ENCODE measurements around the gene SWSAP1. TPM values are rescaled to one million over a fixed set of nuclear protein-coding genes. Genes with fewer than 3 reads are reported as not detected.
"Not testable (repeated sequence)": the region's sequence is repeated elsewhere in the genome, so short reads cannot be mapped to it uniquely, and the experiment has no call there.

SWSAP1 gene
- polyA plus RNA-seq, 1 experiment = 0.88 TPM

DNA sequence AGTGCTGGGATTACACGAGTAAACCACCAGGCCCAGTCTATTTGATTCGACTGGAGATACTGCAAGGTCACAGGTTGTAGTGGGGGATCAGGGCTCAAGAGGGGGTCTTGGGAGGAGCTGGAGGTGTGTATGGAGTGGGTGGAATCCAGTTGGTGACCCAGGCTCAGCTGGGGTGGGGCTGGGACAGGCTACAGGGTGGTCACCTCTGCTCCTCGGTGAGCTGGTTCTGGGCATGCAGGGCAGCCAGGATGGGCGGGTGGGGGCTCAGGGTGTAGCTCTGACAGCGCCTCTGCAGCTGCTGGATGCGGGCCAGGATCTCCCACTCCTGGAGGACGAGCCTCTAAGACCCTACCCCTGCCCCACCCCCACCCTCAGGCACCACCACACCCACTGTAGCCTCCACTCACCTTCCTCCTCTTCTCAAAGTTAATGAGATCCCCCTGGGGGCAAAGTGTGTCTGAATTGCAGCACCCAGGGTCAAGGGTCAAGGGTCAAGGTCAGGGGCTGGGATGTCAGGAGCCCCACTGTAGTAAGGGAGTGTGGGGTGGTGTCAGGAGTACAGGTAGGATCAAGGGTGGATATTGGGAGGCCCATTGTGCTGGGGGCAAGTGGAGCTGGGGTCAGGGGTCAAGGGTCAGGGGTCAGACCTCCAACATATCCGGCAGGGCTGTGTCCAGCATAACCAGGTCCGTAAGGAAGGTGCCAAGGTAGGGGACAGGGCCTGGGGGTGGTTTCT lies 27.5 kb downstream of the SWSAP1 start:
- ChIA-PET CTCF (interaction anchor here (0.6 to 1.2 kb wide), 3 partner anchors 9 to 19 kb away, joined by 4 to 6 read pairs (median 5); no protein-coding TSS in a partner anchor), POLR2A (interaction anchor here (0.9 kb wide), 1 partner anchor 33 kb away, joined by 3 read pairs; the partner anchor contains the start of gene PRKCSH)
- no peak for DNase-seq (ENCODE audit: low read depth, low spot score)
- H3K4me3 ChIP-seq (ENCODE audit: low read depth, low read length) = no peak overlapping the region
- no peaks in the 10 kb centered on the region; the same call in 1 of the 2 replicates for H3K9me3 ChIP-seq (ENCODE audit: control insufficient read depth, insufficient read depth, low read length)
- no peak overlapping the region for H3K27ac ChIP-seq (ENCODE audit: low read depth, low read length)
- peaks cover 2% of the 10 kb centered on the region for H3K27me3 ChIP-seq (ENCODE audit: control insufficient read depth, insufficient read depth, low read length)
- TF ChIP-seq, protein P1, sequence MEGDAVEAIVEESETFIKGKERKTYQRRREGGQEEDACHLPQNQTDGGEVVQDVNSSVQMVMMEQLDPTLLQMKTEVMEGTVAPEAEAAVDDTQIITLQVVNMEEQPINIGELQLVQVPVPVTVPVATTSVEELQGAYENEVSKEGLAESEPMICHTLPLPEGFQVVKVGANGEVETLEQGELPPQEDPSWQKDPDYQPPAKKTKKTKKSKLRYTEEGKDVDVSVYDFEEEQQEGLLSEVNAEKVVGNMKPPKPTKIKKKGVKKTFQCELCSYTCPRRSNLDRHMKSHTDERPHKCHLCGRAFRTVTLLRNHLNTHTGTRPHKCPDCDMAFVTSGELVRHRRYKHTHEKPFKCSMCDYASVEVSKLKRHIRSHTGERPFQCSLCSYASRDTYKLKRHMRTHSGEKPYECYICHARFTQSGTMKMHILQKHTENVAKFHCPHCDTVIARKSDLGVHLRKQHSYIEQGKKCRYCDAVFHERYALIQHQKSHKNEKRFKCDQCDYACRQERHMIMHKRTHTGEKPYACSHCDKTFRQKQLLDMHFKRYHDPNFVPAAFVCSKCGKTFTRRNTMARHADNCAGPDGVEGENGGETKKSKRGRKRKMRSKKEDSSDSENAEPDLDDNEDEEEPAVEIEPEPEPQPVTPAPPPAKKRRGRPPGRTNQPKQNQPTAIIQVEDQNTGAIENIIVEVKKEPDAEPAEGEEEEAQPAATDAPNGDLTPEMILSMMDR (IDR thresholded peaks at IDR 0.05; ENCODE audit: low read depth, low read length) = no peak

DNA sequence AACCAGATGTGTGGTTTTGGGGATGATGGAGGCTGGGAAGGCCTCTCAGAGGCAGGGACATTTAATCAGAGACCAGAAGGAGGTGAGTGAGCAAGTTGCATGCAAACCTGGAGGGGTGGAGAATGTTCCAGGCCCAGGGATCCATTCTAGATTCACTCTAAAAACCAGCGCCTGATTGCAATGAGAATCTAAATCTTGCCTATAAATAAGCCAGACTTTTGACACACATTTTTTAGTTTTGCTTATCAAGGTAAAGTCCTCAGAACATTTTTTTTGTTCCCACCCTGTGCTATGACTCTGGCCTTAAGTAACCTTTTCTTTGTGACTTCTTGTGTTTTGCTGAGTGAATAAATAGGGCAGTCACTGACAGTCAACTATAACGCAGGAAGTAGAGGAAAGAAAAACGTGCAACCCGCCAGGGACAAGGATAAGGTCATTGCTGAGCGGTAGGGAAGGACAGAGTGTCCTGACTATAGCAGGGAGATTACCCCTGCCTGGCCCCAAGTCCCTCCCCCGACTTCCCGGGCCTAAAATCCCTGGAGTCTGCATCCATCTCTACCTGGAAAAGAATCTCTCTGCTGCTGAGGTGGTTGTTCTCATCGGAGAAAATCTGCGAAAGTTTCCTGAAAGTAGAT lies 30.2 kb downstream of the SWSAP1 start:
- ChIA-PET POLR2A (no interaction called here), CTCF (interaction anchor here (1.2 kb wide), 1 partner anchor 23 kb away, joined by 3 read pairs; no protein-coding TSS in a partner anchor)
- Histone ChIP-seq H3K4me3 (ENCODE audit: low read depth, low read length) (no peak overlapping the region), H3K27ac (ENCODE audit: low read depth, low read length) (no peak overlapping the region), H3K27me3 (ENCODE audit: control insufficient read depth, insufficient read depth, low read length) (no peaks in the 10 kb centered on the region), H3K9me3 (ENCODE audit: control insufficient read depth, insufficient read depth, low read length) (no peaks in the 10 kb centered on the region; the same call in 1 of the 2 replicates)
- TF ChIP-seq, protein P1 (IDR thresholded peaks at IDR 0.05; ENCODE audit: low read depth, low read length) = no peak
- DNase-seq (ENCODE audit: low read depth, low spot score) = no peak

DNA sequence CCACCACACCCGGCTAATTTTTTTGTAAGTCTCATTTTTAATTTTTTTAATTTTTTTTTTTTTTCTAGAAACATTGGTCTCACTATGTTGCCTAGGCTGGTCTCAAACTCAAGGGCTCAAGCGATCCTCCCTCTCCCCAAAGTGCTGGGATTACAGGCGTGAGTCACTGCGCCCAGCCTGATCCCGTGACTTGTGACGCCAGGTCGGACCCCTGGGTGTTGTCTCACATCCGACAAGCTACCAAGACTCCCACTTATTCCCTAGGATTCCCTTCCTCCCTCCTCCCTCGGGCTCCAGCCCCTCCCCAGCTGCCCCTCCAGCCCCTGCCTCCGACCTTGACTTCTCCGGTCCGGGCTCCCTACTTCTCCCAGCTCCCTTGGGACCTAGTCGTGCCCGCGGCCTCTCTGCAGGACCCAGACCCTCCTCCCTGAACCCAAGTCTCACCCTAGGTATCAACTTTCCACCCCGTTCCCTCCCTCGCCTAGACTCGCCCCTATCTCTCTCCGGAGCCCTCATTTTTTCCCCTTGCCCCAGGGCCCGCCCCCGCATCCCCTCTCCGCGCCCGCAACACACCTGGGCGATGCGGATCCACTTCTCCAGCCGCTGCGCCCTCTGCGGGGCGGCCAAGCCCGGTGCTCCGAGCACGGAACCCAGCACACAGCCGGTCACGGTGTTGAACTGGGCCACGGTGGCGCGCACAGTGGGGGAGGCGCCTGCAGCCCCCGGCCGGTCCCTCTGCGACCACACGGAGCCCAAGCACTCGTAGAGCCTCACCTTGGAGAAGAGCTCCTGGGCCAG lies 31.6 kb downstream of the SWSAP1 start:
- ChIA-PET POLR2A (interaction anchor here (0.6 kb wide), 1 partner anchor 14 kb away, joined by 9 read pairs; no protein-coding TSS in a partner anchor), CTCF (interaction anchor here (0.7 to 1.9 kb wide), 6 partner anchors 25 to 112 kb away, joined by 3 to 11 read pairs (median 7); partner anchors contain the start of gene PRKCSH)
- H3K27me3 ChIP-seq (ENCODE audit: control insufficient read depth, insufficient read depth, low read length) = no peaks in the 10 kb centered on the region
- DNase-seq (ENCODE audit: low read depth, low spot score) = no peak
- no peak overlapping the region for H3K27ac ChIP-seq (ENCODE audit: low read depth, low read length)
- TF ChIP-seq, protein P1 (IDR thresholded peaks at IDR 0.05; ENCODE audit: low read depth, low read length) = peak; percentile 46
- no peak overlapping the region for H3K4me3 ChIP-seq (ENCODE audit: low read depth, low read length)
- no peaks in the 10 kb centered on the region; the same call in 1 of the 2 replicates for H3K9me3 ChIP-seq (ENCODE audit: control insufficient read depth, insufficient read depth, low read length)

DNA sequence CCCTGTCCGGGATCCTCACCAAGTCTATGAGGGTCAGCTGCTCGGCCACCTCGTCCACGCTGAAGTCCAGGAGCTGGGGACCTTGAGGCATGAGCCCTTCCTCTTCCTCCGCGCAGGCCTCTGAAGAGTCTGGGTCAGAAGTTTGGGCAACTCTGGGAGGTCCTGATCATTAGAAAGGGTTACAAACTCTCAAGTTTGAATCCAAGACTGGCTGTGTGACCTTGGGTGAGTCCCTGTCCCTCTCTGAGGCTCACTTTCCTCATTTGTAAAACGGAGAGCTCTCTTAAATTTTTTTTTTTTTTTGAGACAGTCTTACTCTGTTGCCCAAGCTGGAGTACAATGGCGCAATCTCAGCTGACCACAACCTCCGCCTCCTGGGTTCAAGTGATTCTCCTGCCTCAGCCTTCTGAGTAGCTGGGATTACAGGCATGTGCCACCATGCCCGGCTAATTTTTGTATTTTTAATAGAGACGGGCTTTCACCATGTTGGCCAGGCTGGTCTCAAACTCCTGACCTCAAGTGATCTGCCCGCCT lies 32.3 kb downstream of the SWSAP1 start:
- DNase-seq (ENCODE audit: low read depth, low spot score) = not testable (repeated sequence)

DNA sequence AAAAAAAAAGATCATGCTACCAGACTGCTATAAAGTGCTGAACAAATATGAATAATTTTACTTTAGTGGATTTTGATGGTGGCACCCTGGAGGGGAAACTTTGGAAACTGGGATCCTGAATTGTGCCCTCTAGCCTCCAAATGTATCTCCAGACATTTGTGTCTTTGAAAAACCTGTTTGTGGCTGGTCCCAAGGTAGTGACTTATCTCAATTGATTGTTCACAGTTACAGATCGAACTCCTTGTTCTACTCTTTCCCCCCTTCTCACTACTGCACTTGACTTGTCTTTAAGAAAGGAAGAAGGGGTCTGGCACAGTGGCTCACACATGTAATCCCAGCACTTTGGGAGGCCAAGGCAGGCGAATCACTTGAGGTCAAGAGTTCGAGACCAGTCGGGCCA lies 34.1 kb downstream of the SWSAP1 start:
- Histone ChIP-seq H3K27ac (ENCODE audit: low read depth, low read length) (no peak overlapping the region), H3K4me3 (ENCODE audit: low read depth, low read length) (no peak overlapping the region), H3K27me3 (ENCODE audit: control insufficient read depth, insufficient read depth, low read length) (no peaks in the 10 kb centered on the region), H3K9me3 (ENCODE audit: control insufficient read depth, insufficient read depth, low read length) (no peaks in the 10 kb centered on the region; the same call in 1 of the 2 replicates)
- no peak for DNase-seq (ENCODE audit: low read depth, low spot score)
- ChIA-PET CTCF (interaction anchor here (0.6 kb wide), 1 partner anchor 26 kb away, joined by 3 read pairs; the partner anchor contains the start of gene ODAD3), POLR2A (no interaction called here)
- TF ChIP-seq, protein P1 (IDR thresholded peaks at IDR 0.05; ENCODE audit: low read depth, low read length) = no peak

More for the DNA sequence above, 32.3 kb downstream of the SWSAP1 start:
- CTCF ChIA-PET = interaction anchor here (0.8 to 1.9 kb wide), 6 partner anchors 16 to 113 kb away, joined by 3 to 11 read pairs (median 7); partner anchors contain the start of gene PRKCSH
- H3K9me3 ChIP-seq (ENCODE audit: control insufficient read depth, insufficient read depth, low read length); H3K27me3 ChIP-seq (ENCODE audit: control insufficient read depth, insufficient read depth, low read length); H3K4me3 ChIP-seq (ENCODE audit: low read depth, low read length); H3K27ac ChIP-seq (ENCODE audit: low read depth, low read length): not testable (repeated sequence)
- POLR2A ChIA-PET = interaction anchor here (0.7 kb wide), 1 partner anchor 132 kb away, joined by 3 read pairs; the partner anchor contains the start of gene CNN1
